Neuron (in vitro differentiated cells): Measurements from ENCODE around the gene AARS2.
A peak's percentile ranks its signal among the peaks of the same experiment; 100 is the strongest.
"Not testable (repeated sequence)": the region's sequence is repeated elsewhere in the genome, so short reads cannot be mapped to it uniquely, and the experiment has no call there.

ENCODE experiments used
- H2AFZ ChIP-seq: one replicate; pipeline ENCODE4 v1.6.1; 2013; ENCODE audit warnings: low read depth, mild to moderate bottlenecking, inconsistent platforms, low read length, moderate library complexity
- H3K27me3 ChIP-seq: one replicate; pipeline ENCODE4 v1.6.1; 2013; ENCODE audit warnings: low read length; ENCODE audit not compliant: insufficient read depth
- H3K36me3 ChIP-seq: one replicate; pipeline ENCODE4 v1.6.1; 2013; ENCODE audit warnings: low read length; ENCODE audit not compliant: insufficient read depth
- H3K4me1 ChIP-seq: one replicate; pipeline ENCODE4 v1.6.1; 2013; ENCODE audit warnings: low read length; ENCODE audit not compliant: insufficient read depth
- H3K4me3 ChIP-seq: 2 replicates; pipeline ENCODE4 v1.5.1; 2013; ENCODE audit warnings: mild to moderate bottlenecking, low read length, moderate library complexity
- H3K9me3 ChIP-seq: one replicate; pipeline ENCODE4 v1.6.1; 2013; ENCODE audit warnings: low read length

AARS2 gene

GRCh38 chr6:44316481-44316880 is 3.3 kb upstream of the AARS2 start:
- Histone ChIP-seq H3K9me3 (no peaks in the 10 kb centered on the region), H3K36me3 (peaks cover 6% of the 10 kb centered on the region), H3K27me3 (peaks cover 5% of the 10 kb centered on the region), H2AFZ (no peak overlapping the region), H3K4me3 (no peak overlapping the region), H3K4me1 (peaks cover 9% of the 10 kb centered on the region)

DNA sequence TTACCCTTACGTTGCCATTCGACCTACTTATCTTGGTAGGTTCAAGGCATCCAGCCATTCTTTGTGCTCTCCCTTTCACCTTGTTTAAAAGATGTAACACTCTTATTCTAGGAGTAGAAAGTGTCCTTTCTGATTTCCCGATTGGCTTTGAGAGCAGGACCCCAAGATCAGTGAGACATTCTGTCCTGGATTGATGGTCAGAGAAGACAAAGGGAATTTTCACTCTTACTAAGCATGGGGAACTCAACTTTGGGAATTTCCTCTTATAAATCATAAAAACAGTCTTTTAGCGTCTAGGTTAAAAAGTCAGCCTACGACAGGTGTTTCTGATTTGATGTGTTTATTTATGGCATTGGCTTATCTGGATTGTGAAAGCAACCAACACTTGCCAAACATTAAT is 2.8 kb upstream of the AARS2 start:
- no peak overlapping the region for H2AFZ ChIP-seq
- no peak overlapping the region for H3K4me3 ChIP-seq
- H3K27me3 ChIP-seq = peaks cover 5% of the 10 kb centered on the region
- H3K36me3 ChIP-seq = peaks cover 11% of the 10 kb centered on the region
- no peaks in the 10 kb centered on the region for H3K9me3 ChIP-seq
- peaks cover 9% of the 10 kb centered on the region for H3K4me1 ChIP-seq

- no peak overlapping the region for H2AFZ ChIP-seq
- H3K4me3 ChIP-seq = no peak overlapping the region
- peaks cover 5% of the 10 kb centered on the region for H3K27me3 ChIP-seq
- H3K9me3 ChIP-seq = no peaks in the 10 kb centered on the region
- H3K36me3 ChIP-seq = peaks cover 16% of the 10 kb centered on the region
- peaks cover 9% of the 10 kb centered on the region for H3K4me1 ChIP-seq
These were observed 2.4 kb upstream of the AARS2 start for GRCh38 chr6:44315516-44315915.

DNA sequence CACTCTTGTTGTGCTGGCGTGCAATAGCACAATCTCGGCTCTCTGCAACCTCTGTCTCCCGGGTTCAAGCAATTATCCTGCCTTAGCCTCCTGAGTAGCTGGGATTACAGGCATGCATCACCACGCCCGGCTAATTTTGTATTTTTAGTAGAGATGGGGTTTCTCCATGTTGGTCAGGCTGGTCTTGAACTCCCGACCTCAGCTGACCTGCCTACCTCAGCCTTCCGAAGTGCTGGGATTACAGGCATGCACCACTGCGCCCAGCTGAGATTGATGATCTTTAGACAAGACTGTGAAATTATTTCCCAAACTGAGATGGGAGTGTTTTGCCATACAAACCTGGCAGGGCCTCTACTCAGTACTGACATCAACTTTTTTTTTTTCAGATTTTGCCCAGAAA is 1.5 kb upstream of the AARS2 start:
- H3K27me3 ChIP-seq, H3K4me1 ChIP-seq, H3K4me3 ChIP-seq, H3K9me3 ChIP-seq, H2AFZ ChIP-seq: not testable (repeated sequence)
- peaks cover 24% of the 10 kb centered on the region for H3K36me3 ChIP-seq

DNA sequence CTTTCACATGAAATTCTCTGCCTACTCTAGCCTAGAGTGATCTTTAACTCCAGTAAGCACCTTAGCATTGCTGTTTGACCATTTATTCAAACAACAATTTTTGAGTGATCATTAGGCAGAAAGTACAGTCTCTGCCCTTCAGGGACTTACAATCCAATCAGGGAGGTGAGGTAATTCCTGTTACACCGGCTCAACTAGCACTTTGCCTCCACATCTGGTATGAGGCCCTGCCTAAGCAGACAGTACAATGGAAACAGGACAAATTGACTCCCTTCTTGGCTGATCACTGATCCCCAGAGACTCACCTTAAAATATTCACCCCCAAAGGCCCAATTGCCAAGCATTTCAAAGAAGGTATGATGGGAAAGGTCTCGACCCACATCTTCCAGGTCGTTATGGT is 1.4 kb downstream of the AARS2 start:
- no peaks in the 10 kb centered on the region for H3K9me3 ChIP-seq
- H2AFZ ChIP-seq = no peak overlapping the region
- H3K36me3 ChIP-seq = peaks cover 49% of the 10 kb centered on the region

DNA sequence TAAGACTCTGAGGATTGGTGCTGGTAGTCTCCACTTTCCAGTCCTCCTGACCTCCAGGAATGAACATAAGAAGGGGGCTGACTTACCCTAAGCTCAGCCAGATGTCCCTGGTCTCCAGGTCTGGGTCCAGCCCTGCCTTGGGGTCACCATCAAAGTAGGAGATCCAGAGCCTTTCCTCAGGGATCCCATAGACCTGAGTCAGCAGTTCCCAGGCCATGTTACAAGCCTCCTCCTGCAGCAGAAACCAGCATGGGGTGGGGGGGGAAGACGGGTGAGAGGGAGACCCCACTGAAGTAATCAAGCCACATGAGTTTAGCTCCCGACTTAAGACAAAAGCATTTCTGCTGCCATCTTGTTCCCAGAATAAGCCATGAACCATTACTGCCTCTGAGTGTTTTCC is 1.8 kb downstream of the AARS2 start:
- Histone ChIP-seq H3K4me3 (no peak overlapping the region), H3K36me3 (peaks cover 53% of the 10 kb centered on the region), H3K9me3 (no peaks in the 10 kb centered on the region), H3K4me1 (peaks cover 9% of the 10 kb centered on the region), H2AFZ (no peak overlapping the region), H3K27me3 (no peaks in the 10 kb centered on the region)

More for the DNA sequence above, 1.4 kb downstream of the AARS2 start:
- Histone ChIP-seq H3K4me1 (peaks cover 9% of the 10 kb centered on the region), H3K27me3 (no peaks in the 10 kb centered on the region), H3K4me3 (peak overlapping the region; percentile 97)

DNA sequence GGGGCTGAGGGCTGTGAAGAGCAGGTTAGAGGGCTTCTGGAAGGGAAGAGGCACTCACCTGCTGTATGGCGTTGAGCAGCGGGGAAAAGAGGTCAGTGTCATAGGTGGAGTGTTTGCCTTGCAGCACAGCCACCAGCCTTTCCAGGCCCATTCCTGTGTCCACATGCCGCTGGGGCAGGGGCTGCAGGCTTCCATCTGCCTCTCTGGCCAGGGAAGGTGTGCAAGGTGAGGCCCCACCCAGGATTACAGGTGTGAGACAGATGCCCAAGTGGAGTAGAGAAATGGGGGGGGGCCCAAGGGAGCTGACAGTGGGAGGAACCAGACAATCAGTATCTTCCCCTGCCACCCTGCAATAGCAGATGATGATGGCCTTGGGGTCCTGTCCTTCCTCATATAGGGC is 2.9 kb downstream of the AARS2 start:
- Histone ChIP-seq H3K36me3 (peaks cover 61% of the 10 kb centered on the region), H3K9me3 (no peaks in the 10 kb centered on the region), H3K4me3 (no peak overlapping the region), H3K27me3 (no peaks in the 10 kb centered on the region), H2AFZ (no peak overlapping the region), H3K4me1 (peaks cover 9% of the 10 kb centered on the region)

- H3K27me3 ChIP-seq = no peaks in the 10 kb centered on the region
- peaks cover 9% of the 10 kb centered on the region for H3K4me1 ChIP-seq
- H2AFZ ChIP-seq = no peak overlapping the region
- H3K36me3 ChIP-seq = peaks cover 67% of the 10 kb centered on the region
- H3K9me3 ChIP-seq = no peaks in the 10 kb centered on the region
- H3K4me3 ChIP-seq = no peak overlapping the region
These were observed 3.5 kb downstream of the AARS2 start for GRCh38 chr6:44309631-44310030.

DNA sequence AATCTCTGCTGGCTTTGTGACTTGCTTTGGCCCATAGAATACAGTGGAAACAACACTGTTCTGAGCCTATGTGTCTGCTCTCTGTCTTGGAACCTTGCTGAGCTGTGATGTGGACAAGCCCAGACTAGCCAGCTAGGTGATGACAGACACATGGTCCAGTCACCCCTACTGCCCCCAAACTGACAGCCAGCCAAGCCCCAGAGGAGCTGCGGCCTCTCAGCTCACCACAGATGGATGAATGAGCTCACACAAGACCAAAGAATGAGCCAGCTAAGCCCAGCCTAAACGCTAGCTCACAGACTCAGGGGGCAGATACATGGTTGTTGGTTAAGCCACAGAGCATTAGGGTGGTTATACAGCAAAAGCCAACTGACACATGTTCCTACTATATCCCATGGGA is 4.1 kb downstream of the AARS2 start:
- H3K36me3 ChIP-seq = peaks cover 72% of the 10 kb centered on the region
- no peak overlapping the region for H3K4me3 ChIP-seq
- no peaks in the 10 kb centered on the region for H3K9me3 ChIP-seq

DNA sequence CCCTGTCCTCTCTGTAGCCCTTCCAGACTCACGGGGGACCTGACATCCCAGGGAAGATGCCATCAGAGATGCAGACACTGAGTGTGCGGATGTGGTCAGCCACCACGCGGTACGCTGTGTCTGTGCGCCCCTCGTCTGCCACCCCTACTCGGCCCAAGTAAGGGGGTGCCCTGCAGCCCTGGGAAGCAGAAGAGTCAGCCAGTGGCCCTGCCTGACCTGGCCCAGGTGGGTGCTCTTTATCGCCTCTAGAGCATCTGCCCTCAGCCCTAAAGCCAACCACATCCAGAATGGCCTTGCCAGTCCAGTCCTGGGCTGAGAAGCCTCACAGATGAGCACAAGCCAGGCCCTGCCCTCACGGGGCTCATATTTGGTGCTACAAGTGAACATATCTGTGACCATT is 5.9 kb downstream of the AARS2 start:
- Histone ChIP-seq H2AFZ (no peak overlapping the region), H3K36me3 (peaks cover 89% of the 10 kb centered on the region), H3K9me3 (no peaks in the 10 kb centered on the region), H3K27me3 (no peaks in the 10 kb centered on the region), H3K4me3 (no peak overlapping the region), H3K4me1 (peaks cover 5% of the 10 kb centered on the region)

More for the DNA sequence above, 4.1 kb downstream of the AARS2 start:
- Histone ChIP-seq H2AFZ (no peak overlapping the region), H3K4me1 (peaks cover 9% of the 10 kb centered on the region), H3K27me3 (no peaks in the 10 kb centered on the region)

DNA sequence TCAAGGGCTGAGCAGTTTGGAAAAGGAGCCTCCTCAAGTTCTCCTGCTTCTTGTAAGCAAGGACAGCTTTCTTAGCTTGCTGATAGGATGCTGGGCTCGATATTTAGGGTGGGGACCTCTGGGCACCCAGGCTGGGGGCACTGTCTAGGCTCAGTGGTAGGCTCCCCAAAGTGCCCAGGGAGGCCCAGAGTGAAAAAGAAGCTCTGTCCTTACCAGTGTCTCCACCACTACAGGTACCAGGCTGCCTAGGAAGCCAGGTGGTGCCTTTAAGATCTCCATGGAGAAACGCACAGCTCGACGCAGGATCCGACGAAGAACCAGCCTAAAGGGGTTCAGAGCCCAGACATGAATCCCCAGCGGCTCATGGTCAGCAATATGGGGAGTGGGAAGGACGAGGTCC is 6.4 kb downstream of the AARS2 start:
- H3K27me3 ChIP-seq = no peaks in the 10 kb centered on the region
- H3K4me3 ChIP-seq = no peak overlapping the region
- H3K36me3 ChIP-seq = peaks cover 90% of the 10 kb centered on the region
- H3K9me3 ChIP-seq = no peaks in the 10 kb centered on the region
- no peak overlapping the region for H2AFZ ChIP-seq
- H3K4me1 ChIP-seq = peaks cover under 1% of the 10 kb centered on the region

DNA sequence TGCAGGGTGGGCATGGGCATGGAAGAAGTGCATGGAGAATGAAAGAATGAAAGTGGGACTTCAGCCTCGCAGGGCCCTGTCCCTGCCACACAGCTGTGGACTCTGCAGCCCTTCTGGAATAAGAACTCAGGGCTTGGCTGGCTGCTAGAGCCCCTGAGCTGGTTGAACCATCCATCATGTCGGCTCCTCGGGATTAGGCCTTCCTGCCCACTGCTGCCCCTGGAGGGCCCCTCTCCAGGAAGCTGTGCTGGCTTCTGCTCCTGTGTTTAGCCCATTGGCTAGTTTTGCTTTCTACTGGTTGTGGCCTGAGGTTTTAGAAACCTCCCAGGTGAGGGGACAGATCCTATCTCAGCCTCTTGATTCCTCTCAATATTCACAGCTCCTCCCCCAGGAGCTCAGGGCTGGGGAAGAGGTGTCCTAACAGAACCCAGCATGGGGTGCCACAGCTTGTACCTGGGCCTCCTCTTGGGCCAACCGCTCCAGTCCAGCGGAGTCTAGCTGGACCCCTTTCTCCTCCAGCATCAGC is 7.9 kb downstream of the AARS2 start:
- Histone ChIP-seq H3K4me1 (no peaks in the 10 kb centered on the region), H3K36me3 (peaks cover 86% of the 10 kb centered on the region), H3K4me3 (no peak overlapping the region), H3K9me3 (no peaks in the 10 kb centered on the region), H2AFZ (no peak overlapping the region), H3K27me3 (no peaks in the 10 kb centered on the region)

DNA sequence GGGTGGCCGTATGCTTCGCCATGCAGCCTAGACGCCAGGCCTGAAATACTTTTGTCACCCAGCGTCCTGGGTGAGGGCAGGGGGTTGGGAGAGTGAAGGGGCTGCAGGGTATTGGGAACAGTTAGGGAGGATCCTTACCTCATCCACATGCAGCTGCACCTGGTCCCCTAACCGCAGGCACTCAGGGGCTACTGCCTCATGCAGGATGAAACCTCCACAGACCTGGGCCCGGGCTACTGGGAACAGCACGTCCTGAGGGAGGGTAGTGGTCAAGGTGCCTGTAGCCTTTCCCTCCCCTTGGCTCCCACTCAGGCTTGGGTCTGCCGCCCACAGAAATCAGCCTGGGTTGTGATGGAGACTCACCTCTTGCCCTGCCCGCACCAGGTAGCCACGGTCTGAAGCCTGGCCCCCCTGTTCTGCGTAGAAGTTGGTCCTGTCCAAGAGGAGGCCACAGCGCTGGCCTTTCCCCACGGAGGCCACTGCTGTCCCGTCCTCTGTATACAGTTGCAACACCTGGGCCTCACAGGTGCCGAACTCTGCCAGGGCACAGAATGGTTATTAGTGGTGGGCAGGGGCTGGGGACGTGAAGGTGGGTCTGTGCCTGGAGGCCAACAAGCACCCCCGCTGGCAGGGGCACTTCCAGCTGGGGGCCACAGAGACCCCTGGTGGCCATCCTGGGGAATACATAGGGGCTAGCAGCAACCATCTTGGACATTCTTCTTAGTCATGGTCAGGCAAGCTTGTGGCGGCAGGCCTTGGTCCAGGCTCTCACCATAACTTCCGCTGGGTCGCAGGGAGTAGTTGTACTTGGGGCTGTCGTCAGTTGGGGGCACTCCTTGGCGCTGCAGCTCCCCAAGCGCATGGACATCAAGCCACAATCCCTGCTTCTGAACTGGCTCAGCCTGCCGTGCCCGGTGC is 8.6 kb downstream of the AARS2 start:
- Histone ChIP-seq H3K9me3 (no peaks in the 10 kb centered on the region), H3K36me3 (peaks cover 82% of the 10 kb centered on the region), H2AFZ (no peak overlapping the region), H3K27me3 (no peaks in the 10 kb centered on the region), H3K4me3 (no peak overlapping the region), H3K4me1 (no peaks in the 10 kb centered on the region)
